GM10847 (cell line): ENCODE results near the gene PRAMEF7.
"Not testable (repeated sequence)": the region's sequence is repeated elsewhere in the genome, so short reads cannot be mapped to it uniquely, and the experiment has no call there.

Source experiments
- POLR2A ChIP-seq: IDR thresholded peaks from 2 replicates; pipeline ENCODE4 v1.6.1; 2011; ENCODE audit not compliant: insufficient read length; ENCODE audit errors: extremely low read depth

Gene PRAMEF7

DNA sequence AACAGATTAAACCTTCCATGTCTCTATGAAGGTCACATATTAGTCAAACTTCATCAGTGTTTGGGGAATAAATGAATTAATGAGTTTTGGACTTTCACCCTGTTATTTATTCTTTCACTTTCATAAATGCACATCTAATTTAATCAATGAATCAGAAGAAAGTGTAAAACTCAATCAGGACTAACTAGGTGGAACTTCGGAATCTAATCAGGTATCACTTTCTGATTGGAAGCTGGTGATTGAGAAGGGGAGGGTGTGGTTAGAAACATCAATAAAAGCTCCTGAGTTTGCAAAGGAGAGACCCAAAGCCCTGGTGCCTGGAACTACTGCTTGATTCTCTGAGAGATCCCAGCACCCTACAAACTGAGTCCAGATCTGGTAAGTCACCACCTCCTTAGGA is at the start of gene PRAMEF7:
TSS of gene PRAMEF7 (plus strand) at position 301 of the 400 bp plus-strand sequence. CDS start 1,083 bp downstream, outside the sequence.
- not testable (repeated sequence) for TF ChIP-seq POLR2A

DNA sequence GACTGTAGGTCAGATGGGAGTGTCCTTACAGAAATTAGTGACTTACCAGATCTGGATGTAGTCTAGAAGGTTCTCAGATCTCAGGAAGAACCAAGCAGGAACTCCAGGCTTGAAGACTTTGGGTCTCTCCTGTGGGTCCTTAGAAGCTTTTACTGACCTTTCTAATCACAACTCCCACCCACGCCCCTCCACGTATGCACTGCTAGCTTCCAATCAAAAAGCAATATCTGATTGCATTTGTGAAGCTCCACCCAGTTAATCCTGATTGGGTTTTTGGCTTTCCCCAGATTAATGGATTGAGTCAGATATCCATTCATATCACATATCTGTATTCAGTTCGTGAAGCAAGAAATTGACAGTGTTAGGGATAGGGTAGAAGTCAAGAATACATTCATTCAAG is 30.3 kb upstream of the PRAMEF7 start, which contains the start of gene PRAMEF4:
TSS of gene PRAMEF4 (minus strand) at position 101 of the 400 bp plus-strand sequence. CDS start 2,807 bp downstream, outside the sequence.
- not testable (repeated sequence) for TF ChIP-seq POLR2A

DNA sequence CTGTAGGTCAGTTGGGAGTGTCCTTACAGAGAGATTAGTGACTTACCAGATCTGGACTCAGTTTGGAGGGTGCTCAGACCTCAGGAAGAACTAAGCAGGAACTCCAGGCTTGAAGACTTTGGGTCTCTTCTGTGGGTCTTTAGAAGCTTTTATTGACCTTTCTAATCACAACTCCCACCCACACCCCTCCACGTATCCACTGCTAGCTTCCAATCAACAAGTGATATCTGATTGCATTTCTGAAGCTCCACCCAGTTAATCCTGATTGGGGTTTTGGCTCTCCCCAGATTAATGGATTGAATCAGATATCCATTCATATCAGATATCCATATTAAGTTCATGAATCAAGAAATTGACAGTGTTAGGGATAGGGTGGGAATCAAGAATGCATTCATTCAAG is 18.2 kb upstream of the PRAMEF7 start, which contains the start of gene PRAMEF10:
TSS of gene PRAMEF10 (minus strand) at position 101 of the 400 bp plus-strand sequence. CDS start 2,423 bp downstream, outside the sequence.
- not testable (repeated sequence) for TF ChIP-seq POLR2A

DNA sequence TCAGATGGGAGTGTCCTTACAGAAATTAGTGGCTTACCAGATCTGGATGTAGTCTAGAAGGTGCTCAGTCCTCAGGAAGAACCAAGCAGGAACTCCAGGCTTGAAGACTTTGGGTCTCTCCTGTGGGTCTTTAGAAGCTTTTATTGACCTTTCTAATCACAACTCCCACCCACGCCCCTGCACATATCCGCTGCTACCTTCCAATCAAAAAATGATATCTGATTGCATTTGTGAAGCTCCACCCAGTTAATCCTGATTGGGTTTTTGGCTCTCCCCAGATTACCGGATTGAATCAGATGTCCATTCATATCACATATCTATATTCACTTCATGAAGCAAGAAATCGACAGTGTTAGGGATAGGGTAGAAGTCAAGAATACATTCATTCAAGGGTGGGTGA is 31.1 kb downstream of the PRAMEF7 start, which contains the start of gene PRAMEF6:
TSS of gene PRAMEF6 (minus strand) at position 101 of the 400 bp plus-strand sequence. CDS start 5,062 bp downstream, outside the sequence.
- not testable (repeated sequence) for TF ChIP-seq POLR2A
